Measurements from ENCODE around the gene HTT. TPM values are rescaled to one million over a fixed set of nuclear protein-coding genes. Genes with fewer than 3 reads are reported as not detected.

HTT gene
- total RNA-seq, 1 donor from 2014 or later: 21.8 TPM

GRCh38 chr4:3199653-3200422, 125.4 kb downstream of the HTT start:
- DNase-seq (ENCODE audit: low read depth, low spot score): no peak

DNA sequence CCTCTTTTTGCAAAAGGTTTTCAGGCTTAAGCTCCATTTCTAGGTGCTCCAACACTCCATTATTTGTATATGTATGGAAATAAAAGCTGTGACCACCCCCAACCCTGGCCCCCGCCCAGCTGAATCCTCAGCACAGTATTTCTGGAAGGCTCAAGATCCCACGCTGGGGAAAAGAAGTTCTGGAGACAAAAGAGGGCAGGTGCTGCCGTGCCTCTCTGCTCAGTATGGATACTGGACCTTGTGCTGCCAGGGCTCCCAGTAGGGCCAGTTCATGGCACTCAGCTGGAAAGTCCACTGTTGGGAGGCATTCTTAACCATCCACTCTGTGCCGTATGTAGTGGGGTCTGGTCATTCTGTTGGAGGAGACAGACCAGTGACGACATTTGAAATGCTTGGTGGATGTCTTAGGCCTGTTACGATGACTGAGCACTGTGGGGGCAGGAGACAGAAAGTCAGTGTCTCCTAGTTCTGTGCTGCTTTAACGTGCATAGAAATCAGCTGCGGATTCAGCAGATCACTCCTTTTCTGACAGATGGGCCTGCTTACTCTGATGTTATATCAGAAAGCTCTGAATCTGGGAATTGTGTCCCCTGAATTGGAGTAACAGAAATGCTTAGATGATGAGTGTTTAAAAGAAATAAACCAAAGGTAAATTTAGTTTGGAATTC, 126.1 kb downstream of the HTT start:
- no peak for DNase-seq (ENCODE audit: low read depth, low spot score)

DNA sequence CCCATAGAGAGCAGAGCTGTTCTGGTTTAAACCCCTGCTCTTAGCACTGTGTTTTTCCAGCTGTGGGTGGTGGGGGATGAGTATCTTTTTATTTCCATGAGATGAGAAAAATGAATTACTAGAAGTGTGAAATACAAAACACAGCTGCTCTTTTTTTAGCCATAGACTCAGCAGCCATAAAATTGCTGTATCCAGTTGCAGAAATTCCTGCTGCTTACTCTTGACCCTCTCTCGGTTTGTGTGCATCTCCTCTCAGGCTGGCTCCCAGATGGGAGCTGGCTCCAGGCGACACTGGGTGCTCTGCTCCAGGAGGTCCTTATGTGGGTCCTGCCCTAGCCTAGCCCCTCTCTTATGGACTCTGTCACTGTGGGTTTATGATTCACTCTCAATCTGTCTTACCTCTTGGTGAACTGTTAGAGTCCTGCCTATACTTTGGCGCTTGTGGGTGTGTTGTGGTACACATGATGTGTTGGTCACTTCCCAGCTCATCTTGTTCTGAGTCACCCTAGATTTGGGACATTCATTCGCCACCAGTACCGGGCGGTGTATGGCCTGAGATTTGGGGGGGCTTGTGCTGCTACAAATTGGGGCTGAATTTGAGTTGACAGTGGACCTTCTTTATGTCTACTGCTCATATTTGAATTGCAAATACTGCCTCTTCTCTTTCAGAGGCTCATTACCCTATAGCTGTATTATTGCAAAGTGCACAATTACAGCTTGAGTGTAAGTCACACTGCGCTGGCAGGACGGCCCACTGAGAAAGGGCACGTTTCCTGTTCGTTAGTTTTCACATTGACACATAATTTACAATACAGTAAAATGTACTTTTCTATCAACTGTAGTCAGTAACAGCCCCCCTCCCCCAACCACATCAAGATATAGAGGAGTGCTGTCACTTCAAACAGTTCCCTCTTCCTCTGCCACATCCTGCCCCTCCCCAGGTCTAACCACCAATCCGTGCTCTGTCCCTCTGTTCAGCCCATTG, 127.5 kb downstream of the HTT start:
- DNase-seq (ENCODE audit: low read depth, low spot score): no peak

GRCh38 chr4:3202836-3203820, 128.6 kb downstream of the HTT start:
- no peak for DNase-seq (ENCODE audit: low read depth, low spot score)

DNA sequence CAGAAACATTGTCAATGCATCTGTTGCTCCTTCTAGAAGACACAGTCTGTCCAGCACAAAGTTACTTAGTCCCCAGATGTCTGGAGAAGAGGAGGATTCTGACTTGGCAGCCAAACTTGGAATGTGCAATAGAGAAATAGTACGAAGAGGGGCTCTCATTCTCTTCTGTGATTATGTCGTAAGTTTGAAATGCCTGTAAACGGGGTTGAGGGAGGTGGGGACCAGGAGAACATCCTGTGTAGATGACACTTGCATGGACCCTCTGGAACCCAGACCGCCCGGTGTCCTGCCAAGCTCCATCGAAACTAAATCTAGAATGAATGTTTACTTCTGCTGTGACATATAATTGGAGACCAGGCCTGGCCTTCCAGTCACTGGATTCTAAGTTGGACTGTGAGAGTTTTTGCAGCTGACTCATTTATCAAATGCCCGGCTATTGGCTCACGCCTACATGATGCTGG, 129.5 kb downstream of the HTT start:
- no peak for DNase-seq (ENCODE audit: low read depth, low spot score)

DNA sequence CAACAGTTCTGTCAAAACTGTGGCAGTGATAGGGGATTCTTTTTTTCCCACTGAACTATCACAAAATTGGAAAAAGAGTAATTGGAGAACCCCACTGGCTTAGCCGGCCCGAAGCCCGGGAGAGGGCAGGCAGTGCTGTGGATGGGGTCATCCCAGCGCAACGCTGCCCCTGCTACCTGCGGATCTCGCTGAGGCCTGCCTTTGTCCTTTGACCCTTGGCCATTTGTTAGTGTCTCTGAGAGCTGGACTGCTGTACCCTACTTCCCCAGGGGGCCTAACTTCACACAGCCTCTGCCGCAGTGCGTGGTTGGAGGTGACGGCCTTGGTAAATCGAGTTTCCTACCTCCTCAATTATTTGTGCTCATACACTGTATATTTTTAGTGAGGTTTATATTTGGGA, 131.5 kb downstream of the HTT start:
- DNase-seq (ENCODE audit: low read depth, low spot score): no peak

DNA sequence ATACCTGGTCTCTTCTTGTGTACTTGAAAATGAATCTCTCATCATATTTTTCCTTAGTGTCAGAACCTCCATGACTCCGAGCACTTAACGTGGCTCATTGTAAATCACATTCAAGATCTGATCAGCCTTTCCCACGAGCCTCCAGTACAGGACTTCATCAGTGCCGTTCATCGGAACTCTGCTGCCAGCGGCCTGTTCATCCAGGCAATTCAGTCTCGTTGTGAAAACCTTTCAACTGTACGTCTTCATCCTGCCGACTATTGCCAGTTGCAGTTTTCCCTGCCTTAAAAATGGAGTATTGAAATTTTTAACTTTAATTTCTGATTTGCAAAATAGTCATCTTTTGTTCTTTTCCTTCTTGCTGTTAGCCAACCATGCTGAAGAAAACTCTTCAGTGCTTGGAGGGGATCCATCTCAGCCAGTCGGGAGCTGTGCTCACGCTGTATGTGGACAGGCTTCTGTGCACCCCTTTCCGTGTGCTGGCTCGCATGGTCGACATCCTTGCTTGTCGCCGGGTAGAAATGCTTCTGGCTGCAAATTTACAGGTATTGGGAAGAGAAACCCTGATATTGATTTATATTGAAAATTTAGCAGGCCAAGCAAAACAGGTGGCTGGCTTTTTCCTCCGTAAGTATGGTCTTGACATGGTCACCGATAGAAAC, 132.1 kb downstream of the HTT start:
- no peak for DNase-seq (ENCODE audit: low read depth, low spot score)

- peak; percentile 63 for DNase-seq (ENCODE audit: low read depth, low spot score)
These were observed 133.1 kb downstream of the HTT start for GRCh38 chr4:3207531-3208037.

GRCh38 chr4:3208826-3209225, 134.3 kb downstream of the HTT start:
- no peak for DNase-seq (ENCODE audit: low read depth, low spot score)

GRCh38 chr4:3209551-3210325, 135.3 kb downstream of the HTT start:
- no peak for DNase-seq (ENCODE audit: low read depth, low spot score)

GRCh38 chr4:3210467-3210866, 136.0 kb downstream of the HTT start:
- DNase-seq (ENCODE audit: low read depth, low spot score): no peak

- no peak for DNase-seq (ENCODE audit: low read depth, low spot score)
These were observed 137.4 kb downstream of the HTT start for GRCh38 chr4:3211866-3212265.

GRCh38 chr4:3212391-3213105, 138.1 kb downstream of the HTT start:
- DNase-seq (ENCODE audit: low read depth, low spot score): no peak

- no peak for DNase-seq (ENCODE audit: low read depth, low spot score)
These were observed 138.6 kb downstream of the HTT start for GRCh38 chr4:3213106-3213425.

GRCh38 chr4:3213661-3214250, 139.3 kb downstream of the HTT start:
- no peak for DNase-seq (ENCODE audit: low read depth, low spot score)

DNA sequence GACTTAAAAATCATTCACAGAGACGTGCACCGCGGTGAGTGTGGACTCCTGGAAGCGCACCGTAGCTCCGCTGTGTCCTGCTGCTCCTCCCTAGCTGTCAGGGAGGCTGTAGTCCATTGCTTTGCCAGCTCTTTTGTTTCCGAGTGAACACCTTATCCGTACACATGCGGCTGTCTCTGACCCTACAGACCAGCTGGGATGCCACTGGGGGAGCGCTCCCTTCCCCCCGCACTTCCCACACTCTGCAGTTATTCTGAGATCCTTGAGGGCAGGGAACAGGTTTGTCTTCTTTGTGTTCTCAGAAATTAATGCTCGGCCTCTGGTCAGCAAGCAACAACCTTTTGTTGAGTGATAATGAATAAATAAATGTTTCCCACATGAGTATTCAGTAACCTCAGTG, 140.8 kb downstream of the HTT start:
- DNase-seq (ENCODE audit: low read depth, low spot score): no peak

GRCh38 chr4:3215733-3216132, 141.3 kb downstream of the HTT start:
- DNase-seq (ENCODE audit: low read depth, low spot score): no peak

DNA sequence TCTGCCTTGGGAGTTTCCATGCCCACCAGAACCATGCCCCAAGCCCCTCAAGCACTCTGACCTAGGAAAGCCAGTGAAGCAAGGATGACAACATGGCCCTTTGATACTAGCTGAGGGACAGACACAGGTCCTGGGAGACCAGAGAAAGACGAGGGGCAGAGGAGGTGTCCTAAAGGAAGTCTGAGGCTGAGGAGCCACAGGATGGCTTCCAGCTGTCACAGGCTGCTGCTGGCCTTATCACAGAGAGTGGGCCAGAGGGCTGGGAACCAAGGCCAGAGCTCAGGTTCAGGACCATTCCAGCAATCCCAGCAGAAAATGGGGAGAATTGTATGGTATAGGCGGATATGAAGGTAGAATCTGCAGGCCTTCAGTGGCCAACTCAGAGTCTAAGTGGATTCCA, 142.8 kb downstream of the HTT start:
- no peak for DNase-seq (ENCODE audit: low read depth, low spot score)
